Neural progenitor cell (in vitro differentiated cells): ENCODE data around the gene NR2C2AP. TPM values are rescaled to one million over a fixed set of nuclear protein-coding genes. Genes with fewer than 3 reads are reported as not detected.

Source experiments
- DNase-seq: peaks from one replicate; pipeline ENCODE4 v3.0.0-alpha.2; 2016; ENCODE audit warnings: low spot score
- H2AFZ ChIP-seq: fragments of 200-600 bp; sonication (generic); replicated peaks from 2 replicates; pipeline ENCODE4 v1.6.1; 2016; ENCODE audit warnings: antibody characterized with exemption
- H3F3A ChIP-seq: fragments of 200-600 bp; sonication (generic); 2 replicates; pipeline ENCODE4 v1.6.1; 2016; ENCODE audit warnings: antibody characterized with exemption, low read depth
- H3K27ac ChIP-seq: fragments of 200-600 bp; sonication (generic); 2 replicates; pipeline ENCODE4 v1.5.1; 2016; ENCODE audit warnings: mild to moderate bottlenecking
- H3K27me3 ChIP-seq: fragments of 200-600 bp; sonication (generic); 2 replicates; pipeline ENCODE4 v1.6.1; 2016; ENCODE audit warnings: mild to moderate bottlenecking, moderate library complexity
- H3K36me3 ChIP-seq: fragments of 200-600 bp; sonication (generic); 2 replicates; pipeline ENCODE4 v1.5.1; 2016
- H3K4me1 ChIP-seq: fragments of 200-600 bp; sonication (generic); 2 replicates; pipeline ENCODE4 v1.6.1; 2016; ENCODE audit warnings: mixed run types
- H3K4me2 ChIP-seq: fragments of 200-600 bp; sonication (generic); 2 replicates; pipeline ENCODE4 v1.6.1; 2016
- H3K4me3 ChIP-seq: fragments of 200-600 bp; sonication (generic); 2 replicates; pipeline ENCODE4 v1.5.1; 2016
- H3K79me2 ChIP-seq: fragments of 200-600 bp; sonication (generic); 2 replicates; pipeline ENCODE4 v1.6.1; 2016; ENCODE audit warnings: low read depth
- H3K9ac ChIP-seq: fragments of 200-600 bp; sonication (generic); 2 replicates; pipeline ENCODE4 v1.6.1; 2016
- H3K9me3 ChIP-seq: fragments of 200-600 bp; sonication (generic); 2 replicates; pipeline ENCODE4 v1.5.1; 2016; ENCODE audit warnings: low read depth
- H4K20me1 ChIP-seq: fragments of 200-600 bp; sonication (generic); 2 replicates; pipeline ENCODE4 v1.6.1; 2016; ENCODE audit warnings: low read depth
- H3K27ac Mint-ChIP-seq: 3 replicates; pipeline ENCODE4 v1.8.0; 2021; ENCODE audit warnings: mixed read lengths
- H3K27me3 Mint-ChIP-seq: 2 replicates; pipeline ENCODE4 v1.8.0; 2022; ENCODE audit warnings: low read depth, mild to moderate bottlenecking, inconsistent platforms, moderate library complexity, mixed read lengths; ENCODE audit not compliant: insufficient read depth
- H3K36me3 Mint-ChIP-seq: 3 replicates; pipeline ENCODE4 v1.8.0; 2021; ENCODE audit warnings: mixed read lengths
- H3K4me1 Mint-ChIP-seq: 3 replicates; pipeline ENCODE4 v1.8.0; 2021; ENCODE audit warnings: mixed read lengths
- H3K4me3 Mint-ChIP-seq: 3 replicates; pipeline ENCODE4 v1.8.0; 2021; ENCODE audit warnings: mild to moderate bottlenecking, moderate library complexity, mixed read lengths
- H3K9me3 Mint-ChIP-seq: 3 replicates; pipeline ENCODE4 v1.8.0; 2020; ENCODE audit warnings: mixed read lengths
- EZH2 ChIP-seq: fragments of 200-600 bp; sonication (generic); IDR thresholded peaks from 2 replicates; pipeline ENCODE4 v1.6.1; 2017; ENCODE audit warnings: antibody characterized with exemption, mild to moderate bottlenecking, moderate library complexity
- EZH2phosphoT487 ChIP-seq: fragments of 200-600 bp; sonication (generic); IDR thresholded peaks from 2 replicates; pipeline ENCODE4 v1.6.1; 2017; ENCODE audit warnings: antibody characterized with exemption
- total RNA-seq: library from RNA; depleted of rRNA; stranded (reverse); fragments of >200 nt; gene quantifications from 2 replicates; pipeline ENCODE4 v1.2.3, GENCODE V29; 2015; ENCODE audit warnings: low replicate concordance
- TF ChIP-seq, protein P1 (sequence below): fragments of 200-600 bp; sonication (generic); IDR thresholded peaks from 2 replicates; pipeline ENCODE4 v1.5.1; 2017; ENCODE audit warnings: antibody characterized with exemption, mild to moderate bottlenecking

Gene NR2C2AP
- total RNA-seq, 1 donor from 2014 or later = 7.6 TPM

DNA sequence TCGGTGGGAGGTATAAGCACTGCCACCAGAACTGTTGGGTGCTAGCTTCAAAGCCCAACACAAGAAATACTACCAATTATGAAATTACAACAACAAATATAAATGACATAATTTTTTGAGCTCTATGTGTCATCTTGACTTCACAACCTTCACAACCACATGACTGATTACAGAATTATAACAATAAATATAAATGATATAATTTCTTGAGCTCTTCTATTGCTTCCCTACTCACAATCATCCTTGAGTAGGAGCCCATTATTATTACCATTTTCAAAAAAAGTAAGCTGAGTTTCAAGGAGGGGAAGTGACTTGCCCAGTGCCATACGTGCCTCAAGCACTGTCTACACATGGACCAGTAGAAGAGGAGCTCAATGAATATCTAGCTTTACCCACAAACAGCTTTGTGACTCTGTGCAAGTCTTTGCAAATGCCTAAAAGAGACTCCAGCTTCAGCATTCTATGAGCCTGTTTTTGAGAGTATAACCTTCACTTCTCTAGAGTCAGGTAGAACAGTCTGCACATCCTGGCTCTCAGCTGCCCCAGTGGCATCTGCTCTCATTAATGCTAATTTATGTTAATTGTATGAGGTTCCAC lies 31.1 kb upstream of the NR2C2AP start:
- Mint-ChIP-seq H3K4me1 (no peaks in the 10 kb centered on the region), H3K27me3 (peaks cover 9% of the 10 kb centered on the region), H3K27ac (no peak overlapping the region), H3K9me3 (peaks cover 24% of the 10 kb centered on the region), H3K4me3 (no peak overlapping the region), H3K36me3 (peaks cover 3% of the 10 kb centered on the region)
- DNase-seq = no peak
- no peaks in the 10 kb centered on the region for H4K20me1 ChIP-seq
- peaks cover 10% of the 10 kb centered on the region for H3K27me3 ChIP-seq
- no peaks in the 10 kb centered on the region for H3K36me3 ChIP-seq
- no peaks in the 10 kb centered on the region for H3F3A ChIP-seq
- no peak overlapping the region for H3K4me2 ChIP-seq
- TF ChIP-seq EZH2 = no peak
- TF ChIP-seq, protein P1, sequence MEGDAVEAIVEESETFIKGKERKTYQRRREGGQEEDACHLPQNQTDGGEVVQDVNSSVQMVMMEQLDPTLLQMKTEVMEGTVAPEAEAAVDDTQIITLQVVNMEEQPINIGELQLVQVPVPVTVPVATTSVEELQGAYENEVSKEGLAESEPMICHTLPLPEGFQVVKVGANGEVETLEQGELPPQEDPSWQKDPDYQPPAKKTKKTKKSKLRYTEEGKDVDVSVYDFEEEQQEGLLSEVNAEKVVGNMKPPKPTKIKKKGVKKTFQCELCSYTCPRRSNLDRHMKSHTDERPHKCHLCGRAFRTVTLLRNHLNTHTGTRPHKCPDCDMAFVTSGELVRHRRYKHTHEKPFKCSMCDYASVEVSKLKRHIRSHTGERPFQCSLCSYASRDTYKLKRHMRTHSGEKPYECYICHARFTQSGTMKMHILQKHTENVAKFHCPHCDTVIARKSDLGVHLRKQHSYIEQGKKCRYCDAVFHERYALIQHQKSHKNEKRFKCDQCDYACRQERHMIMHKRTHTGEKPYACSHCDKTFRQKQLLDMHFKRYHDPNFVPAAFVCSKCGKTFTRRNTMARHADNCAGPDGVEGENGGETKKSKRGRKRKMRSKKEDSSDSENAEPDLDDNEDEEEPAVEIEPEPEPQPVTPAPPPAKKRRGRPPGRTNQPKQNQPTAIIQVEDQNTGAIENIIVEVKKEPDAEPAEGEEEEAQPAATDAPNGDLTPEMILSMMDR = no peak
- TF ChIP-seq EZH2phosphoT487 = no peak
- no peak overlapping the region for H3K27ac ChIP-seq
- H3K79me2 ChIP-seq = no peaks in the 10 kb centered on the region
- no peak overlapping the region for H3K9ac ChIP-seq
- H2AFZ ChIP-seq = no peak overlapping the region
- H3K4me3 ChIP-seq = no peak overlapping the region
- no peaks in the 10 kb centered on the region for H3K4me1 ChIP-seq
- H3K9me3 ChIP-seq = no peaks in the 10 kb centered on the region

DNA sequence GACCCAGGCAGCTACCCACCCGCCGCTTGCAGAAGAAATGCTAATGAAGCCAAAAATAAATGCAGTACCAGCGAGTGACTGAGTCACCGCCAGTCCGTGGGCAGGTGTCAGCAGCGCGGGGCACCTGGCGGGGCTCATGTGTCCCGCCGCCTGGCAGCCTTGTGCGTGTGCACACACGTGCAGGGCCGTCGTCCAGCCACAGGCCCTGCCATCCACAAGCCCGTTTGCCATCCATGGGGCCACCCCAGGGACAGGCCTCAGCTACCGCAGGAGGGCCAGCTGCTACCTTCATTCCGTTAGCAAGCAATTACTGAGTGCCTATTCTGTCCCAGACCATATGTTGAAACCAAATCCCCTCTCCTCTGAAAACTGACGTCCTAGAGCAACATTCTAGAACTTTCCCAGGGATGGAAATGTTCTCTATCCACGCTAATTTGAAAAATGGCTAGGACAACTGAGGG lies 29.1 kb upstream of the NR2C2AP start:
- Histone ChIP-seq H3K36me3 (no peaks in the 10 kb centered on the region), H3K27me3 (peaks cover 30% of the 10 kb centered on the region), H3K4me2 (no peak overlapping the region), H3K4me3 (no peak overlapping the region), H3K27ac (no peak overlapping the region), H2AFZ (no peak overlapping the region), H4K20me1 (no peaks in the 10 kb centered on the region), H3F3A (no peaks in the 10 kb centered on the region), H3K4me1 (no peaks in the 10 kb centered on the region), H3K79me2 (no peaks in the 10 kb centered on the region), H3K9me3 (no peaks in the 10 kb centered on the region), H3K9ac (no peak overlapping the region)
- DNase-seq = no peak
- Mint-ChIP-seq H3K27me3 (peaks cover 11% of the 10 kb centered on the region), H3K4me3 (no peak overlapping the region), H3K9me3 (peaks cover 24% of the 10 kb centered on the region), H3K4me1 (no peaks in the 10 kb centered on the region), H3K27ac (no peak overlapping the region), H3K36me3 (peaks cover 3% of the 10 kb centered on the region)
- TF ChIP-seq EZH2phosphoT487 (no peak), EZH2 (no peak)
- TF ChIP-seq, protein P1 = no peak

DNA sequence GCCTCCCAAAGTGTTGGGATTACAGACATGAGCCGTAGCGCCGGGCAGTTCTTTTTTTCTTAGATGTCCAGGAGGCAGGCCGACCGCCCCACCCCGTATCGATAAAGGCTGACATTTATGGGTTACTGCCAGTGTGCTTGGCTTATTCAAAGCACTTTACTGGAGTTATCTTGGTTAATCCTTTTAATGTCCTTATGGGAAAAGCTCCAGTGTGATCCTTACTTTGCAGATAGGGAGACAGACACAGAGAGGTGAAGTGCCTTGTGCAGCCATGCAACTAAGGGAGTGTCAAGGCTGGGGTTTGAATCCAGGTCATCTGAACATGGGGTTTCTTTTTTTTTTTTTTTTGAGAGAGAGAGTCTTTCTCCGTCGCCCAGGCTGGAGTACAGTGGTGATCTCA lies 27.8 kb upstream of the NR2C2AP start:
- H3F3A ChIP-seq = no peaks in the 10 kb centered on the region
- H3K9me3 Mint-ChIP-seq = peaks cover 19% of the 10 kb centered on the region
- TF ChIP-seq, protein P1 = no peak
- no peak for TF ChIP-seq EZH2phosphoT487
- TF ChIP-seq EZH2 = no peak
- no peak overlapping the region for H3K27ac ChIP-seq
- H3K4me1 Mint-ChIP-seq = no peaks in the 10 kb centered on the region
- peaks cover under 1% of the 10 kb centered on the region for H3K36me3 Mint-ChIP-seq
- H3K4me1 ChIP-seq = no peaks in the 10 kb centered on the region
- no peak overlapping the region for H2AFZ ChIP-seq
- no peak overlapping the region for H3K4me3 ChIP-seq
- H3K4me2 ChIP-seq = no peak overlapping the region
- H3K36me3 ChIP-seq = no peaks in the 10 kb centered on the region
- no peaks in the 10 kb centered on the region for H4K20me1 ChIP-seq
- no peak for DNase-seq
- H3K9ac ChIP-seq = no peak overlapping the region
- no peak overlapping the region for H3K27ac Mint-ChIP-seq
- no peaks in the 10 kb centered on the region for H3K79me2 ChIP-seq
- peaks cover 32% of the 10 kb centered on the region for H3K27me3 ChIP-seq
- no peak overlapping the region for H3K4me3 Mint-ChIP-seq
- no peaks in the 10 kb centered on the region for H3K9me3 ChIP-seq
- H3K27me3 Mint-ChIP-seq = peaks cover 14% of the 10 kb centered on the region
